ENCODE results near the gene CCNQ.

Gene CCNQ

DNA sequence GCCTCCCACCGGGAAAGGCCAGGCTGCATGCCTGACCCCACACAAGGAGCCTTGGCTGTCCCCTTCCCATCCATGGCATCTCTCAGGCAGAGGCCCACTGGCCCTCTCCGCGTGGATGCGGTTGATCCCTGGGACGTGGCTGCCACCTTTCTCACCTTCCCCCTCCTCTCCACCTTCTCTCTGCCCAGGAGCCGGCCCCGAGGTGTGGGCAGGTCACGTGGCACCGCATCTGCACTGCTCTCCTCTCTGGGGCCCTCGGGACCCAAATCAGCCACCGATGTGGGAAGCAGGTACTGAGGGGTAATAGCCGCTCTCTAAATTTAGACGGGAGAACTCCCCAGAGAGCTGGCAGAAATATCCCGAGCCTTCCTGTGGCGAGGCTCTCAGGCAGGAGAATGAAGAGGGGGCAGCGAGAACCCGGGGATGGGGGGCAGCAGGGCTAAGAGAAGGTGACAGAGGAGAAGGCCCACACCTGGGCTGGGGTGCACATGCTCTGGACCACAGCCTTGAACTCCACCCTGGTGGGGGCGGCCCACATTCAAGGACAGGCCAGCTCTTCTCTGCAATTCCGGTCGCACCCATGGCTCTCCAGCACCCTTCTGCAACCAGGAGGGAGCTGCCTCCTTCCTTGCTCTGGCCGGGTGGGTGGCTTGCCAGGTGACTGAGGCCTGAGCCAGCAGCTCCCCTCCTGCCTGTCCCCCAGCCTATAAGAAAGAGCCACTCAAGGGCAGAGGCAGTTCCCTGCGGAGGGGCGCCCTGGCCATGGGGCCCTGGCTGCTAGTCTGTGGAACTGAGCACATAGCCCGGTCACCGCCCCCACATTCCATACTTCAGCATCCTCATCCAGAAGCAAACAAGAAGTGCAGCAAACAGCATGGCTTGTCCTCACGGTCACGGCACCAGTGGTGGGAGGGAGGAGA is 38.4 kb upstream of the CCNQ start:
- no peak for DNase-seq

DNA sequence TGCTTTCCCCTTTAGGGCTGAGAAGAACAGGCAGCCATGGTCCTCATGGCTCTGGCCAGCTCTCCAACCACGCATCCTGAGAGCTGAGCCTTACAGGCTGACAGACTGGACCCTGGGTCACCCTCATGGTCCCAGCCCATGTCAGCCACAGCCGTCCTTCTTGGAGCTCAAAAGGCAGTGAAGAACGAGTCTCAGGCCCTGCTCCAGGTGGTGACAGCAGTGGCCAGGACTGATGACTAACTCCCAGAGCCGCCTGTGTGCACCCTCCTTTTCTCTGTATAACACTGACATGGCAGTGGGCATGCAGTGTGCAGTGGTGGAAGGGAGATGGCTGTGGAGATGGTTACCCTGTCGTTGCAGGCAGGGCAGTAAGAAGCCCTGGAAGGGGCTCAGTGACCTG is 37.8 kb upstream of the CCNQ start:
- DNase-seq = no peak

DNA sequence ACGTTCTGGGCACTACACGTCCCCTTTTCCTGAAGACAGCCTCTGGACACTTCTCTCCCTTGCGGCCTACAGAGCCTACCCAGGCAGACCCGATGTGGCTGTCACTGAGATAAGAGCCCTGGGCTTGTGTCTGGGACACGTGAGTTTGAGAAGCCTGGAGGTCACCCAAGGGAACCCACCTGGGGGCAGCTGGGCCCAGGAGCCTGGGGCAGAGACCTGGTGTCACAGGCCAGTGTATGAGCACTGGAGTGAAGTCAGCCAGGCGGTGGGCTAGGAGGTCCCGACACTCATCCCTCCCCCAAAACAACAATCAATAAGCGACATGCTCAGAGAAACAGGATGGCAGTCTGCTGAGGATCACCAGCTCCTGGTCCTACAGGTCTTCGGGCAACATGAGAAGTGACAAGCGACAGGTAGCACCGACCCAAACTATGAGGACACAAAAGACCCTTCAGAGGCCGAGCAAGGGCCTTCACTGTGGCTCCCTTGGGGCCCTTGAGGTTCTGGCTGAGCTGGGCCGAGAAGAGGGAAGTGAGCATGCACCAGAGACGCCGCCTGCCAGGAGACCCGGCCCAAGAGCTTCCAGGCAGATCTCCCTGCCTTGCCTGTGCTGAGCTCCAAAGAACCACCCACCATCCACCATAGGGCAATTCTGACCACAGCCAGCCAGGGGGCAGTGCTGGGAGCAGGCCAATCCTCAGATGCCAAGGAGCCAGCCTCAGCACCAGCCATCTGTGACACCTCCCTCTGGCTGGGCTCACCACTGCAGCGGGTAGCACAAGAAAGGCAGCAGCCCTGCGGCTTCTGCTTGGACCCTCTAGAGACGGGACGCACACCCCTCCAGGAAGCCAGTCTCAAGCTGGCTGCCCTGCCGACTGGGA is 37.1 kb upstream of the CCNQ start:
- DNase-seq = peak; percentile 19

DNA sequence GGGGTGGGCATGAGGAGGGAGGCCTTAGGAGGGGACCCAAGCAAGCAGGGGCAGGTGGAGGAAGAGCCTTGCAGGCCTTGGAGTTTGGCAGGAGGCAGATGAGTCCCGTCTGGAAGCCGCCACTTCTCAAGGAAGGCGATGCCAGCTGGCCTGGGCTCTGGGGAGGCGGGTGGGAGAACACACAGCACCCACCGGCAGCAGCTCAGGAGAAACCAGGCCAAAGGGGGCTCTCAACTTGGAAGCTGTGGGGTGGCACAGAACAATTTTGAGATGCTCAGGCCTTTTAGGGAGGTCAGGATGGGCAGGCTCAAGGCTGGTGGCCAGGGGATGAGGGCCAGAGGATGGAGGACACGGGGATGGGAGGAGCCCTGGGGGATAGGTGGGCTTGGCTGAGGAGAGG is 36.4 kb upstream of the CCNQ start:
- no peak for DNase-seq

DNA sequence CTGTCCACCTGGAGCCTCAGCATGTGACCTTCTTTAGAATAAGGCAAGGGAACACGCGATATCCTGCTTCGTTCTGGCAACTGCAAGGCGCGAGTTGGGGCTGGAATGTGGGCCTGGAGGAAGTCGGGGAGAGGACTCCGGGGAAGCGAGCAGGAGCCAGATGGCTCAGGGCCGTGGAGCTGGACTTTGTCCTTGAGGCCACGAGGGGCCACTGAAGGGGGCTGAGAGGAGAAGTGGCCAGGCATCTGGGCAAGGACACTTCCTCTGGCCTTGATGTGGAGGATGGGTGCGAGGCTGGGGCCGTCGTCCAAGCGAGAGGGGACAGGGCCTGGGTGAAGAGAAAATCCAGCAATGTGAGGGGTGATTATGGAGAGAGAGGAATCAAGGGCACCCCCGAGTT is 35.9 kb upstream of the CCNQ start:
- no peak for DNase-seq

DNA sequence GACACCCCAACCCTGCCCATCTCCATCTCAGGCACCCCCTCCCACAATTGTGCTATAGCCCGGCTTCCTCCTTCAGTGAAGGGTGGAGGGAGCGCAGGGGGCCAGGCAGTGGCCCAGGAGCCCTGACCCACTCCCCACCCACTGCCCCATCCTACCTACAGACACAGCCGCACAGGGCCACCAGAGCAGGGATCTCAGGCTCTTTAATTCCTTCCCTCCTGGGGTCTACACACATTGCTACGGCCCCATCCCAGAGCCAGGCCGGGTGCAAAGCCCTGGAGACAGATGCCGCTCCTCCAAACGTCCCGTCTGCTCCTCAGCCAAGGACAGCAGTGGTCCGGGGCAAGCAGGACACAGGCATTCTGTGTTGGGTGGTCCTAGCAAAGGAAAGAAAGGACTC is 35.3 kb upstream of the CCNQ start:
- no peak for DNase-seq

DNA sequence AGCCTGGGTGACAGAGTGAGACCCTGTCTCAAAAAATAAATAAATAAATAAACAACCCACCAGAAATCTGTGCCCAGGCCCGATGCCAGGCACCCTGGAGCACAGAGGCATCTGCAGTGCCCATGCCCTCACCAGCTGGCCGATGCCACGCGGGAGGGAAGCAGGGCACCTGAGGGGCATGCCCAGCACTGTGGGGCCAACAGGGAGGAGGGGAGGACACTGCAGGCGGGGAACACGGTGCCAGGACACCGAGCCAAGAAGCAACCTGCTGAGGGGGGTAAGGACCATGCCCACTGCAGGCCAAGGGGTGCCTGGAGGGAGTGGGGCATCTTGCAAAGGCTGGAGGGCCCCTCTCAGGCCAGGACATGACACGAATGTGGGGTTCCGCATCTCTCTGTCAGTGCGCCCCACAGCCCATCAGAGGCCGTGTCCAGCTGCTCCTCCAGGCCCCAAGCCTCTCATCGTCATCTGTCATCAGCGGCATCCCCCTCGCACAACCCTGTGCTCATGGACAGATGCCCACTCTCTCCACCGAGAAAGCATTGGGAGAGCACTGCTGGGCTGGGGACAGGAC is 34.8 kb upstream of the CCNQ start:
- DNase-seq = no peak

DNA sequence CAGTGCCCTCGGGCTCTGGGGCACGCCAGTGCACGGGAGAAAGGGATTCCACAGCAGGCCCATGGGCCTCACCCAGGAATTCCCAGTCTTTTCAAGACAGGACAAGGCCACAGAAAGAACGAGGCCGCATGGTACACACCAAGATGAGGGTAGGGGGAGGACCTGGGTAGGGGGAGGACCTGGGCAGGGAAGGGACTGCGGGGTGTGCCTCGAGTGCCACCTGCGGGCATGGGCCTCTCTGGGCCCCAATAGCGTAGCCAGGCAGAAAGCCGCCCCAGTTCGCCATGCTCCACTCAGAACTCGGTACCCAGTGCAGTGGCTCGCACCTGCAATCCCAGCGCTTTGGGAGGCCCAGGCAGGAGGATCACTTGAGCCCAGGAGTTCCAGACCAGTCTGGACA is 34.1 kb upstream of the CCNQ start:
- DNase-seq = no peak

DNA sequence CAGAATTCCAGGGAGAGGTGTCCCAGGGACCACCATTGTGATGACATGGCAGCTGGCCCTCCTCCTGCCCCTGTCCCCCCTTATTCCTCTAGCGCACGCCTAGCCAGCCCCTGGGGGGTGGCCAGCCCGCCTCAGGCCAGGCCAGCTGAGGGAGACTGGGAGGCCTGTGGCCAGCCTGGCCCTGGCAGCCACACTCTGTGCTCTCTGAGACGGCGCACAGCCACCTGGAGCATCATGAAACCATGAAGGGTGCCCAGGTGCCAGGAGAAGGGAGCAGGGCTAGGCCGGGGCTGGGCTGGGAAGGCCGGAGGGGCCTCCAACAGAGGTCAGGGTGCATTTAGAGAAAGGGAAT is 33.6 kb upstream of the CCNQ start:
- no peak for DNase-seq

DNA sequence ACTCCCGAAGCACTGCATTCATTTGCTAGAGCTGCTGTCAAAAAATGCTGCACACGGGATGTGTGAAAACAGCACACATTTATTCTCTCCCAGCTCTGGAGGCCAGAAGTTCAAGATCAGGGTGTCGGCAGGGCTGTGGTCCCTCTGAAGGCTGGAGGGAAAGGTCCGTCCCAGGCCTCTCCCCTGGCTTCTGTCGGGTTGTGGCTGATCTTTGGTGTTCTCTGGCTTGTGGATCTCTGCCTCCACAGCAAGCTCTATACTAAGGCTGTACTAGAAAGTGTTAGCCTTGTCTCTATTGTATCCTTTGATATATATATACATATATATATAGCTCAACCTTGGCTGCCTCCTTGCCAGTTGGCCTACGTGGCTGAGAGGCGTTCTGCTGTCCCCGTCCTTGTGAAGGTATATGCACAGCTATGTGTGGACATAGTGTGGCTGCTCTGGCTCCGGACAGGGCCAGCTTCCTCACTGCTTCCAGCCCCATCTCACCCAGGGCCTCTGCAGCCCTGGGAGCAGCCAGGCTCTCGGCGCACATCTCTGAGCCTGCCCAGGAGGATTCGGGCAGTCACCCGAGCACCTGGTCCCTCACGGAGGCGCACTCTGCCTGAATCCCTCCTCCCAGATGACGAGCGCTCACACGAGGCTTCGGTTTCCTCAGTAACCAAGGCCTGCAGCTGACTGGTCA is 33.1 kb upstream of the CCNQ start:
- no peak for DNase-seq

DNA sequence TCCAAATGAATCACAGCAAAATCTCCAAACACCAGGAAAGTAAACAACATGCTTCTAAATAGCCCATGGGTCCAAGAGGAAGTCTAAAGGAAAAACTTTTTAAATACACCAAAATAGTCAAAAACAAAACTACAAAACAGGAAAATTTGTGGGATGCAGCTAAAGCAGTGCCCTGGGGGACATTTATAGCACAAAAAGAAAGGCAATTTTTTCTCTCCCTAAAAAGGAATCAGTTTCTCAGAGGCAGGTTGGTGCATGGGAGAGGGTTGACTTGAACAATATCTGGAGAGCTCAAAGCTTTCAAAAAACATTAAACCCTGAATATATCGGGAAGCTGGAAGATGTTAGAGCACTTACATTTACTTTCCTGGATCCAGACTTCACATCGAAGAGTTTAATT is 32.4 kb upstream of the CCNQ start:
- DNase-seq = no peak

DNA sequence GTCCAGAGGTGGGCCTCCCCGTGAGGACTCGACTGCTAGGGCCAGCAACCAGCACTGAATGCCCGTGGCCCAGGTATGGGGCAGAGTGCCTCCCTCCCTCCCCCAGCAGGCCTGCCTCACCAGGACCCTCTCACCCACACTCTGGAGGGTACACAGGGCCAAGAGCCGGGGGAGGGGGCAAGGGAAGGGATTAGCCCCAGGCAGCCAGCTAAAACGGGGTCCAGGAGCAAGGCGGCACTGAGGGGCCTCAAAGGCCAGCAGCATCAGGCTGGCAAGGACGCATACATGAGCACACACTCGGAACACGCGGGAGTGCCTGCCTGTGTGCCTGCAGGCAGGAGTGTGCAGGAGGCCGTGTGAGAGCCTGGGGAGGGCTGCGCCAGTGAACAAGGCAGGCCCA is 29.7 kb upstream of the CCNQ start:
- DNase-seq = no peak

DNA sequence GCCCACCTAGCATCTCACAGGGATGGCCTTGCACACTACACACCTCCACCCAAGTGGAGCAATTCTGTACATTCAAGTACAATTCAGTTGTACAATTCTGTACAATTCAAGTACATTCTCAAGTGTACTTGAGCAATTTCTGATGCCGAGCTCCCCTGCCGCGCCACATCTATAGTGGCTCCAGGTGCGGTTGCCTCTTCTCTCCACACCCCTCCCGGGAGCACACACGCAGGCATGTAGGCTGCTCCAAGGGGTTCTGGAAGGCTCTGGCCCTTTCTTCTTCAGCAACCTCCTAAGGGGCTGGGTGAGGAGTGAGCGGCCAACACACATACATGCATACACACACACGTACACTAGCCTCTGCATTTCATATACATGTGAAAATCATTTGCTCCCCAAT is 29.2 kb upstream of the CCNQ start:
- no peak for DNase-seq

DNA sequence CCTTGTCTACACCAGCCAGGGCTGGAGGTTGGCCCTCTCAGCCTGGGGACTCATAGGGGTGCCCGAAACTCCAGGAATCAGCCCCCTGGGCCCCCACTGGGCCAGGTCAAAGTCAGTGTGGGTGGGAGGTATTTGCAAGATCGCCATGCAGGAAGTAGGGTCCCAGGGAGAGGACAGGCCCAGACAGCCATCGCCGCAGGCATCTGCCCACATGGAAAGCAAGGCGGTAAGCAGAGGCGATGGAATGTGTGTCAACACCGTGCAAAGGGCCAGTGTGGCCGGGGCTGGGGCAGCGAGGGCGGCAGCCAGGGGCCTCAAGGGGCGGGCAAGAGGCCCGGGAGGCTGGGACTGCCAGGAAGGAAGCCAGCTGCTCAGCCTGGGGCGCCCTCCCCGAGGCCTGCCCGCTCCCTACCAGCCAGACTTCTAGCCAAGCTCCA is 28.8 kb upstream of the CCNQ start:
- no peak for DNase-seq

DNA sequence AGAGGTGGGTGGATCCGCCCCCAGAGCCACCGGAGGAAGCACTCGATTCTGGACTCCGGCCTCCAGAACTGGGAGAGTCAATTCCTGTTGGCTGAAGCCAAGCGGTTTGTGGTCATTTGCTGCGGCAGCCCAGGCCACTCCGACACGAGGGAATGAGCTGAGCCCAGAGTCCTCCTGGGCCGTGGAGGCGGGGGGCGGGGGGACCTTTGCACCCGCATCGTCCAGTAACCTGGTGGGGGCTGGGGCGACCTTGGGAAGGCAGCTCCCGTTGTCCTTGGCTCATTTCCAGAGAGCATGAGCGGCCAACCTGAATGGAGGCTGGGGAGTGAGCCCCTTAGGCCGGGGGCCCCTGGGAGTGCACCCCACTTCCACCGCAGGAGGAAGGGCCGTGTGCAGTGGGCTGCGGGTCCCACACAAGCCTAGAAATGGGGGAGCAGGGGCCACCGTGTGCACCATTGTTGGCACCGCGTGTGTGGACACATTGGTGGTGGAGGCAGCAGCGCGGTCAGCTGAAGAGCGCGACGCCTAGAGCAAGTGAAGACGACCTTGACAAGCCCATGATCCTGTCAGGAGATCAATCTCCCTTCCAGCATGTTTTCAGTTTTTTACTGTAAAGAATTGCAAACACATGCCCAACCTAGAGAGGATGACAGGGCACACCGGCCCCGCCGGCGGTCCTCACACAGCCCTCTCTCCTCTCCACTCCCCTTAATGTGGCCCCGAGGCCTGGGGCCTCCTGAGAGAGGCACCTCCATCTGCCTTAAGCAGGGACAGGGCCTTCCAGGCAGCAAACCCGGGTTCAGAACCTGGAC is 28.1 kb upstream of the CCNQ start:
- DNase-seq = no peak

DNA sequence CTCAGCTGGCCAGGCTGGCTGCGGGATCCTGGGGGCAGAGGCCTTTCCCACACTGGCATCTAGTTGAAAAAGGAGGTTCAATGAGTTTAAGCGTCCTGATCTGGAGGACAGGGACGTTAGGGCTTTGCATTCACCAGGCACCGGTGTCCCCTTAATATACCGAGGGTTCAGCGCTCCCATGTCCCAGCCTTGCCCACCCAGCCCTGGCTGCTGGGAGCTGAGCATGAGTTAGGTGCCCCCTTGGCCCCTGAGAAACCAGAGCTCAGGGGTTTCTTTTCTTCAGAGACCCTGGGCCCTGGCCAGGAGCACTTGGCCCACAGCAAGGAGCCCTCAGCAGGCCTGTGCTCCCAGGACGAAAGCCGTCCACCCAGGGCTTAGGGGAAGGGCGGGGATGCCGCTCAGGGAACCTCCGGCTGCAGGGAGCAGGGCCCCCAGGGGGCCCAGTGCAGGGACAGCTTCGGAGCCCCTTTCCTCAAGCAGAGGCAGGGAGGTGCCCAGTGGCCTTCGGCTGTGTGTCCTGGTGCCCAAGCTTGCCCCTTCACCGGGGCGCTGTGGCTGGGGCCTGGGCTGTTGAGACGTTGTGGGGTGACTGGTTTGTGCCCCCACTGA is 27.2 kb upstream of the CCNQ start:
- no peak for DNase-seq

DNA sequence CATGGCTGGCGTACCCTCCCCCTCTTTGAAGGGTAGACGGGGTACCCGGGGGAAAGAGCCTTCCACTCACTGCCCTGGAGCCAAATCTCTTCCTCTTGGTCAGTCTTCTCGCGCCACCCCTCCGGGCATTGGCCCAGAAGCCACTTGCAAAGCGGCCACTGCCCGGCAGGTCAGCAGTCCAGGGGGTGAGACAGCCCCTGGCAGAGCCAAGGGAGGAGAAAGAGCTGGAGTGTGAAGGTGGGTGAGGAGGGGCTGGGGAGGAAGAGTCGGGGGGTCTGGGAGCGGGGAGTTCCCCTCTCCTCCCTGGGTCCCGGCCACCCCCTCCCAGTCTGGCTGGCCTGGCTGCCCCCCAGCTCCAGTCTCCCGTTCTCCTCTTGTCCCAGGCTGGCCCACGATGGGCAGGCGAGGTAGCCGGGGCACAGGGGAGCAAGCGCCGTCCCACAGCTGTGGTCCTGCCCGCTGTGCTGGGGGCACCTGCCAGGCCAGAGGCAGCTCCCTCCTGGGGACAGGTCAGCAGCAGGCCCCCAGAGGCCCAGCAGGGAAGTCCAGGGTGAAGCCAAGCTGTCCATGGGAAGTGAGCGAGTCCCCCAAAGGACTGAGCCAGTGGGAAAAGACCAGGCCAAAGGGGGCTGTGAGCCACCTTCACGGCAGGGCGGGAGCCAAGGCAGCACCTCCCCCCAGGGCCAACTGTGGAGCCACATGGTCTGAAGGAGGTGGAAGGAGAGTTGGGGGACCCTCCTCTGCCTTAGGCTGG is 26.5 kb upstream of the CCNQ start:
- no peak for DNase-seq

DNA sequence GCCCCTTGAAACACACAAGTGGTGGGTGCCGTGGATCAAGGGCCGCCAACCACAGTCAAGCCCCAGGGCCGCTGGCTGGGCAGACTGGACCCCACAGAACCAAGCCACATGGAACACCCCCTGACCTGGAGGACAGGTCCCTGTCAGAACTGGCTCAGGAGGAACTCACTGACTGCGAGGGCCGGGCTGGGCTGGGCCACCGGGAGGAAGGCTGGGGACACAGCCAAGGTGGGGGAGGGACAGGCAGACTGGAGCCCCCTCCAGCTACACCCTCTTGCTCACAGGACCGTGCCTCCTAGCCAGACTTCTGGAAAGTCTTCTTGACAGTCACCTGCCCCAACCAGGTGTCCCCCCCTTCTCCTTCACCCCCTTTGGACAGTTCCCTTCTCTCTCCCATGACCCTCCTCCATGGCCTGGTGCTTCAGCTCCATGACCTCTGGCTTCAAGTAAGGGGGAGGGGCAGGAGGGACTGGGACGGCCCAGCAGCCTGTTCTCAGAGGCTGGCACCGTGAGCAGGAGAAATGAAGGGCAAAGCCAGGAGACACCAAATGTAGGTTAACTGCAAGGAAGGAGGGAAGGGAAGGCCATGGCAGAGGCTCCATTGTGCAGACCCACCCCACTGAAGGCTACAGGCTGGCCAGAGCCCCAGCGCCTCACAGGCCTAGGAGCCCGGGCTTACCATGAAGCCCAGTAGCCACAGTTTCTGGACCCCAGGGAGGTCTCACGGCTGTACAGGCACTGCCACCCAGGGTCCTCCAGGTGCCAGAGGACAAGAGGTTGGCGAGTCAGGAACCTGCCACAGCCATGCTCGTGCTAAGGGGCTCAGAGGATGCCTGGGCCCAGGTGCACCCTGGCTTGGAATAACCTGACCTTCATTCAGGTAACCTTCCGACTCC is 25.5 kb upstream of the CCNQ start:
- no peak for DNase-seq

DNA sequence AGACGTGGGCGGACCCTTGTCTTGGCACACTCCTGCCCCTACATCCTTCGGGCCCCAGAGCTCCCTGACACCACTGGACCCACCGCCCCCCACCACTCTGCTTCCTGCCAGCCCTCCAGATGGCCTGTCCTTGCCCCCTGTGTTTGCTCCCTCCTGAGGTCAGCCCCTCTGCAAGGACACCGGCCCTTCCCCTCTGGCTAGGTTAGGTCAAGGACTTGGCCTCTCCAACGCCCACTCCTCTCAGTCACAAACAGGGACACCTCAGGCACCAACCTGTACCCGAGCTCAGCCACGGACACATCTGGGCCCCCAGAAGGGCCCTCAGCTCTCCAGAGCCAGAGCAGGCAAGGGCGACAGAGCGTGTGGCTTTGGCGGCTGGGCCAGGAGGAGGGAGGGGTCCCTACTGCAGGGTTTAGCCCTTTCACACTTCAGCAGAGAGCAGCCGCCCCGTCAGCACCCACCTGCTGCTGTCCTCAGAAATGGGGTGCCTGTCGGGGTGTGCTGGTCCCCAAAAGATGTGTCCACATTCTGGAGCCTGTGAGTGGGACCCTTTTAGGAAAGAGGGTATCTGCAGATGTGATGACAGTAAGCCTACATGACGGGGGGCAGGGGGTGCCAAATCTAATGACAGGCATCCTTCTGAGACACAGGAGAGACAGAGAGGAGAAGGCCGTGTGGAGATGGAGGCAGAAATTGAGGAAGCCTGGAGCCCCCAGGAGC is 24.5 kb upstream of the CCNQ start:
- no peak for DNase-seq
